Measurements from ENCODE around the gene RCC1.
"Not testable (repeated sequence)": the region's sequence is repeated elsewhere in the genome, so short reads cannot be mapped to it uniquely, and the experiment has no call there.

RCC1 gene

DNA sequence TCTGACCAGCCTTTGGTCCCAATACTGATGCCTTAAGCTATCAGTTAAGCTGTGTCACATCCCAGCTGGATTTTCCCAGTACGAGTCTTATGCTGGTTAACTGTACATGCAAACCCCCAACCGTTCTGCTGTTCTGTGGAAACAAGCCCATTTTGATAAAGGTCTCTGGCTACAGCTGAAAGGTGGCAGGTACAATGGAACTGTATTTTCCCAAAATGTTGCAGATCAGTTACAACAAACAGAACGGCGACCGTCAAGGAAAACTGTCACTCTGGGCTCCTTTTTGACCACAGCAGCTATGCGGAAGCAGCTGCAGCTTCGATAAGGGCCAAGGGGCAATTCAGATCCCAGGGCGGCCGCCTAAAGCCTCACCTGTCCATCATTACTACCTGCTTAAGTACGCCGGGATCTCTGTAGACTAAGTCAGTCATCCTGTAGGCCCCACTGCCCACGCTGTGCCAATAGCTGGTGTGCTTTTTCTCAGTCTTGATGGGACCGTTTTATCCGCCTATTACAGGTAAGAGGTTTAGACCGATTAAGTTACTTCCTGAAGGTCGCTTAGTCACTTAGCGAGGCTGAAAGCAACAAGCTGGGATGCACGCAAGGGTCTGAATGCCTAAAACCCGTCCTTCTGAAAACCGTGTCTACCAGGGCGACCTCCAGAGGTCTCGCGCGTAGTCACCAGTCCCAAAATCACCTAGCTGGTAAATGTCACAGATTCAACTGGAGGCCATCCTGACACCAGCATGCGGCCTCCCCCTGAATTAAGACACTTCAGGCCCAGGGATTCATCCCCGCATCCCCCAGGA is 75.1 kb downstream of the RCC1 start:
- H3K4me3 ChIP-seq (ENCODE audit: low read depth, low read length): peak overlapping the region; percentile 94
- peaks cover 36% of the 10 kb centered on the region for H3K36me3 ChIP-seq
- H3K9me3 ChIP-seq: no peaks in the 10 kb centered on the region
- H3K4me1 ChIP-seq: no peaks in the 10 kb centered on the region
- H3K27me3 ChIP-seq: no peaks in the 10 kb centered on the region
- peak; percentile 25 for DNase-seq
- TF ChIP-seq CTCF (IDR thresholded peaks at IDR 0.05; ENCODE audit: low read depth, low read length): peak; percentile 8; the same call in 1 of the 2 replicates

DNA sequence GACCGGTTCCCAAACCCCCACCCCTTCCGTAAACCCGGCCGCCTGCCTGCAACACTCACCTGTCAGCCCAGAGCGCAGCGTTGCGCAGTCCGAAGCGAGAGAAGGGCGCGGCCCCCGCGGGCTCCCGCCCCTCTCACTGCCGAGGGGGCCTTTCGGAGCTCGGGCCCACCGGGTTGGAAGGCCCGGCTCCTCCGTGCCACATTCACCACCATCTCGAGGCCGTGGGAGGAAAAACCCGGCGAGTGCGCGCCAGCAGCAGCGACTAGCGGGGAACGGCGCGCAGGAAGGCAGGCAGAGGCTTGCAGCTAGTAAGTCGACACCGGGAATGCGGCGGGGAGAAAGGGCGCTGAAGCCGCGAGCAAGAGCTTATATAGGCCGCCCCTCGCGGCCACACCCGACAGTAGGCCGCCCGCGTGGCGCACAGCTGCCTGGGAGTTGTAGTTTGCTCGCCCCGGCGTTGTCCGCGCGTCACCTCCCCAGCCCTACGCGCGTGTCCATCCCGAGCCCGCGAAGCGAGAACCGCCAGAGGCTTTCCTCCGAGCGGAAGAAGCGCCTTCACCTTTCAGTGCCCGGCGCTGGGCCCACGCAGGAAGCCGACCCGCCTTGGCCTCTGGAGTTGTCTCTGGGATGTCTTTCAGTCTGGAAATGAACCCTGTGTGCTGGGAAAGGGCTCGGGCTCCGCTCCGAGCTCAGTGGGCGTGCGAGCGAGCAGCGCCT is 75.8 kb downstream of the RCC1 start:
- H3K27me3 ChIP-seq: no peaks in the 10 kb centered on the region
- 0 out of 2 replicates have a peak, but pooled peaks have one; percentile 0 for TF ChIP-seq CTCF (IDR thresholded peaks at IDR 0.05; ENCODE audit: low read depth, low read length)
- no peaks in the 10 kb centered on the region for H3K4me1 ChIP-seq
- H3K36me3 ChIP-seq: peaks cover 36% of the 10 kb centered on the region
- H3K9me3 ChIP-seq: no peaks in the 10 kb centered on the region
- peak; percentile 90 for DNase-seq
- peak overlapping the region; percentile 94 for H3K4me3 ChIP-seq (ENCODE audit: low read depth, low read length)

DNA sequence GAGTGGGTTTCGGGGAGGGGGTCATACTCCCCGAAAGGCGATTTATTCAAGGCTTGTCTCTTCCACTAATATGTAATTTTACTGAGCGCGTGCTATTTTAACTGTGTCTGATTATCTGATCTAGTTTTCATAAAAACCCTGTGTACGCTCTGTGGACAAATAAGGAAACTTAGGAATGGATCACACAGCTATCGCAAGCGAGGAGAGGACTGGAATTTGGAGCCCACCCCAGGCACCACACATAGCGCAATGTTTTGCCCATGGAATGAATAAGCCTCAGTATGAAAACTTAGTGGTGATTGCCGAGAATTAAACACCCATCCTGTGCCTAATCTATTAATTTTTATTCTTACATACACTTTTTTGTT is 76.4 kb downstream of the RCC1 start:
- no peaks in the 10 kb centered on the region for H3K9me3 ChIP-seq
- no peak for DNase-seq
- no peaks in the 10 kb centered on the region for H3K27me3 ChIP-seq
- no peaks in the 10 kb centered on the region for H3K4me1 ChIP-seq
- H3K4me3 ChIP-seq (ENCODE audit: low read depth, low read length): peak overlapping the region; percentile 94
- no peak for TF ChIP-seq CTCF (IDR thresholded peaks at IDR 0.05; ENCODE audit: low read depth, low read length)
- H3K36me3 ChIP-seq: peaks cover 36% of the 10 kb centered on the region

GRCh38 chr1:28586585-28587391 is 80.9 kb downstream of the RCC1 start:
- H3K36me3 ChIP-seq; DNase-seq; H3K4me3 ChIP-seq (ENCODE audit: low read depth, low read length); H3K27me3 ChIP-seq; H3K9me3 ChIP-seq; H3K4me1 ChIP-seq: not testable (repeated sequence)

Data from BE2C (cell line).